ENCODE results near the gene CRAMP1. TPM values are rescaled to one million over a fixed set of nuclear protein-coding genes. Genes with fewer than 3 reads are reported as not detected.

Gene CRAMP1
- total and polyA plus RNA-seq, 2 experiments from 2014 or later = 2.2 to 6.3 TPM

DNA sequence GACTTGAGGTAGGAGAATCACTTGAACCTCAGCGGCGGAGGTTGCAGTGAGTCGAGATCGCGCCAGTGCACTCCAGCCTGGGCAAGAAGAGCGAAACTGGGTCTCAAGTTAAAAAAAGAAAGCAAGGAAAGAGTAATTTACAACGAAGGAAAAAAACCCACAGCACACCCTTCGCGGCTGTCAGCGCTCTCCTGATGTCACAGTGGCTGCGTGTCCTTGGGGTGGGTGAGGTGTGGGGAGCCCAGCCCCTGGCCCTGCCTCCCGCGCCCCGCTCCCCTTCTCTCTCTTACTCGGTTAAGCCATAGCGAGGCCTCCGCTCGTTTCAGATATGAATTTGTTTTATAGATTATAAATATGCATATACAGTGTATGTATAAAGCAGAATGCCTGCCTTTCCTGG lies 65.2 kb downstream of the CRAMP1 start:
- 0 out of 2 replicates have a peak, but pooled peaks cover 3% of the 10 kb centered on the region for H4K20me1 ChIP-seq (ENCODE audit: insufficient read depth)
- H3K4me2 ChIP-seq (ENCODE audit: unreplicated experiment) = peak overlapping the region; percentile 66
- WGBS, 2 experiments (ENCODE audit: low coverage in 1 of 2, low lambda C conversion rate in 2 of 2, missing lambda C conversion rate in 2 of 2) = 93% methylated on average over 13 to 18 of the region's 18 CpGs
- peaks cover 19% of the 10 kb centered on the region; the same call in 1 of the 2 replicates for H3K36me3 ChIP-seq (ENCODE audit: low read depth)
- TF ChIP-seq EZH2 (IDR thresholded peaks at IDR 0.05; ENCODE audit: insufficient read depth, poor library complexity, severe bottlenecking) (no peak), EZH2phosphoT487 (IDR thresholded peaks at IDR 0.05; ENCODE audit: insufficient read depth, low read depth) (no peak)
- H3K4me1 ChIP-seq (ENCODE audit: insufficient read depth) = peaks cover 11% of the 10 kb centered on the region
- in situ Hi-C loops (cut with MboI) = no loop called here
- H3K9me2 ChIP-seq (ENCODE audit: insufficient read depth) = no peaks in the 10 kb centered on the region
- H3K79me2 ChIP-seq (ENCODE audit: insufficient read depth) = peaks cover 39% of the 10 kb centered on the region
- no peak overlapping the region for H3K9ac ChIP-seq
- no peak overlapping the region for H2AFZ ChIP-seq
- H3F3A ChIP-seq (ENCODE audit: insufficient read depth) = peaks cover 14% of the 10 kb centered on the region; the same call in 1 of the 2 replicates
- no peak for DNase-seq
- H3K9me3 ChIP-seq (ENCODE audit: low read depth) = no peaks in the 10 kb centered on the region
- no peaks in the 10 kb centered on the region for H3K27me3 ChIP-seq (replicated peaks; ENCODE audit: insufficient read depth)
- H3K4me3 ChIP-seq = no peak overlapping the region
- no peak overlapping the region for H3K27ac ChIP-seq

DNA sequence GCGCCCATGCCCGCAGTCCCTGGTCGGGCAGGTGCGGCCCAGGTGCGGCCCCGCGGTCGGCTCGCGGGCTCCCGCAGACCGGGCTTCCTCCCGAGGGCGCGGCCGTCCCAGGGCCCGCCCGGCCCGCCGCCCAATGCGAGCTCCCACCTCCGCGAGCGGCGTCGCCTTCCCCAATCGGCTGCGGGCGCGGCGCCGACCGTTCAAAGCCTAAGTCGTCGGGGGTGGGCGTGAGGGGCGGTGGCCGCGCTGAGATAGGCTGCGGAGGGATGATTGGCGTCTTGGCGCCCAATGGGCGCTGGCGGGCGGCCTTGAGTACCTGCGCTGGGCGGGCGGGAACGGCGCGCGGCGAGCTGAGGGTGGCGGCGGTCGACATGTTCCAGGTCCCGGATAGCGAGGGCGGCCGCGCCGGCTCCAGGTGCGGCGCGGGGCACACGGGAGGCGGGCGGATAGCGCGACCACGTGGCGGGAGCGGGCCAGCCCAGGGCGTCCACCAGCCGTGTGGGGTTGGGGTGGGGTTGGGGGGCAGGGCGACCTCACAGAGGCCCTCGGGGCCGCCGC lies 65.9 kb downstream of the CRAMP1 start, which contains the start of gene JPT2:
Gene JPT2, plus strand, starts transcription at position 338 of the 558 bp plus-strand sequence. Its CDS starts 34 bp downstream, at position 372.
- H3K4me2 ChIP-seq (ENCODE audit: unreplicated experiment) = peak within 1 kb of the TSS; percentile 66
- no peak for TF ChIP-seq EZH2phosphoT487 (IDR thresholded peaks at IDR 0.05; ENCODE audit: insufficient read depth, low read depth)
- H3K9me3 ChIP-seq (ENCODE audit: low read depth) = no peaks in the 10 kb centered on the region
- peaks cover 15% of the 10 kb centered on the region; the same call in 1 of the 2 replicates for H3K36me3 ChIP-seq (ENCODE audit: low read depth)
- H2AFZ ChIP-seq = peak within 1 kb of the TSS; percentile 67
- peak within 1 kb of the TSS; percentile 45 for H3K27ac ChIP-seq
- peak; percentile 97 for DNase-seq
- H3K79me2 ChIP-seq (ENCODE audit: insufficient read depth) = peaks cover 46% of the 10 kb centered on the region
- WGBS, 2 experiments (ENCODE audit: low coverage in 1 of 2, low lambda C conversion rate in 2 of 2, missing lambda C conversion rate in 2 of 2) = 2% methylated on average over 53 of the region's 79 CpGs
- H3K27me3 ChIP-seq (replicated peaks; ENCODE audit: insufficient read depth) = no peaks in the 10 kb centered on the region
- H3K9me2 ChIP-seq (ENCODE audit: insufficient read depth) = no peaks in the 10 kb centered on the region
- H3K4me1 ChIP-seq (ENCODE audit: insufficient read depth) = peaks cover 11% of the 10 kb centered on the region
- in situ Hi-C loops (cut with MboI) = no loop called here
- peak within 1 kb of the TSS; percentile 83 for H3K9ac ChIP-seq
- peak within 1 kb of the TSS; percentile 74 for H3K4me3 ChIP-seq
- H3F3A ChIP-seq (ENCODE audit: insufficient read depth) = peaks cover 14% of the 10 kb centered on the region; the same call in 1 of the 2 replicates
- 0 out of 2 replicates have a peak, but pooled peaks cover 3% of the 10 kb centered on the region for H4K20me1 ChIP-seq (ENCODE audit: insufficient read depth)

DNA sequence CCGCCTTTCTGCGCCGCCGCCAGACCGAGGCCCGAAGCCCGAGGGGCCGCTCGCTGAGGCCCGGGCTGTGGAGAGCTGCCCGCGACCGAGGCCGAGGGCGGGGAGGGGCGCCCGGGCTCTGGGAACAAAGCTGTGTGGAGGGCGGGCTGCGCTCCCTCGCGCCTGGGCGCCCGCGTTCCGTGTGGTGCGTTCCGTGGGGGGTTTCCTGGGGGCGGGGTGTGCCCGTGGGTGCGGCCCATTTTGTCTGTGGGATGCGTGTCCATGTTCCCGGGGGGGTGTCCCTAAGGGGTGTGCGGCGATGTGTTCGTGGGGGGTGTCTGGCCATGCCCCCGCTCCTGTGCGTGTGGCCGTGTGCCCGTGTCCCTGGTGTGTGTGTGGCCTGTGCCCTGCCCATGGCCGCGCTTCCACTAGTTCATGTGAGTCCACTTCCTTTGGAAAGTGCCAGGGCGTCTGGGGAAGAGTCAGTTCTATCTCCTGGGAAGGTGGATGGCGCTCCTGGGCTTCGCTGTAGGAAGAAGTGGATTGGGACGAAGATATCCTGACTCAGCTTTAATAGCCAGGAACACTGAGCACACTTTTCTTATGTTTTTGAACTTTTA lies 66.4 kb downstream of the CRAMP1 start:
- Histone ChIP-seq H3F3A (ENCODE audit: insufficient read depth) (peaks cover 14% of the 10 kb centered on the region; the same call in 1 of the 2 replicates), H3K79me2 (ENCODE audit: insufficient read depth) (peaks cover 52% of the 10 kb centered on the region), H3K36me3 (ENCODE audit: low read depth) (peaks cover 17% of the 10 kb centered on the region; the same call in 1 of the 2 replicates), H3K9me2 (ENCODE audit: insufficient read depth) (no peaks in the 10 kb centered on the region), H3K27me3 (replicated peaks; ENCODE audit: insufficient read depth) (no peaks in the 10 kb centered on the region), H3K4me2 (ENCODE audit: unreplicated experiment) (peak overlapping the region; percentile 66), H4K20me1 (ENCODE audit: insufficient read depth) (0 out of 2 replicates have a peak, but pooled peaks cover 3% of the 10 kb centered on the region), H3K4me3 (peak overlapping the region; percentile 74), H3K9ac (peak overlapping the region; percentile 83), H2AFZ (peak overlapping the region; percentile 67), H3K9me3 (ENCODE audit: low read depth) (no peaks in the 10 kb centered on the region), H3K27ac (peak overlapping the region; percentile 45), H3K4me1 (ENCODE audit: insufficient read depth) (peaks cover 11% of the 10 kb centered on the region)
- in situ Hi-C loops (cut with MboI) = no loop called here
- TF ChIP-seq EZH2 (IDR thresholded peaks at IDR 0.05; ENCODE audit: insufficient read depth, poor library complexity, severe bottlenecking) = no peak
- TF ChIP-seq EZH2phosphoT487 (IDR thresholded peaks at IDR 0.05; ENCODE audit: insufficient read depth, low read depth) = no peak
- DNase-seq = peak; percentile 69
- 5 to 6% methylated on average over 16 to 25 of the region's 45 CpGs for WGBS, 2 experiments (ENCODE audit: low coverage in 1 of 2, low lambda C conversion rate in 2 of 2, missing lambda C conversion rate in 2 of 2)

DNA sequence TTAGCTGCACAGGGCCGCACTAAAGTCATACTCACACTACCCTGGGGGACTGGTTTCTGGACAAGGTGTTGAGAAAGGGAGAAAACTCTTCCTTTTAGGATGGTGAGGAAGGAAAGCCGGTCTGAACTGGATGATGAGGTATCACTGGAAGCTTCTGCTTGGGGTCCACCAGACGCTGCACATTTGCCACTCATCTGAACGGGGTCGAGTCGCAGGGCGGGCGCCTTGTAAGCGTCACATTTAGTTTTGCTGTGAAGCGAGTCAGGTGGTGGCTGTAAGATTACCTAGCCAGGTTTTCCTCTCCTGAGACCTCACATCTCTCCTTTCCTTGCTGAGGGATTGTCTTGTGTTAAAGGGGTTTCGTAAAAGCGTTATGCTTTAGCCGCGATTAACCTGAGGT lies 68.2 kb downstream of the CRAMP1 start:
- Histone ChIP-seq H3K4me3 (no peak overlapping the region), H2AFZ (no peak overlapping the region), H3K9ac (no peak overlapping the region), H3K36me3 (ENCODE audit: low read depth) (peaks cover 19% of the 10 kb centered on the region; the same call in 1 of the 2 replicates), H3F3A (ENCODE audit: insufficient read depth) (peaks cover 14% of the 10 kb centered on the region; the same call in 1 of the 2 replicates), H3K9me2 (ENCODE audit: insufficient read depth) (no peaks in the 10 kb centered on the region), H3K27me3 (replicated peaks; ENCODE audit: insufficient read depth) (no peaks in the 10 kb centered on the region), H4K20me1 (ENCODE audit: insufficient read depth) (0 out of 2 replicates have a peak, but pooled peaks cover 3% of the 10 kb centered on the region), H3K4me1 (ENCODE audit: insufficient read depth) (0 out of 2 replicates have a peak, but pooled peaks cover 5% of the 10 kb centered on the region), H3K4me2 (ENCODE audit: unreplicated experiment) (no peak overlapping the region), H3K79me2 (ENCODE audit: insufficient read depth) (peaks cover 70% of the 10 kb centered on the region), H3K9me3 (ENCODE audit: low read depth) (no peaks in the 10 kb centered on the region), H3K27ac (no peak overlapping the region)
- DNase-seq = no peak
- in situ Hi-C loops (cut with MboI) = no loop called here
- WGBS, 2 experiments (ENCODE audit: low coverage in 1 of 2, low lambda C conversion rate in 2 of 2, missing lambda C conversion rate in 2 of 2) = 95 to 96% methylated on average over 14 of the region's 14 CpGs
- TF ChIP-seq EZH2phosphoT487 (IDR thresholded peaks at IDR 0.05; ENCODE audit: insufficient read depth, low read depth) = no peak
- TF ChIP-seq EZH2 (IDR thresholded peaks at IDR 0.05; ENCODE audit: insufficient read depth, poor library complexity, severe bottlenecking) = no peak

All from GM23248 (cell line).